Thymus (tissue), 11 donors: ENCODE measurements around the gene TNFSF10. TPM values are rescaled to one million over a fixed set of nuclear protein-coding genes. Genes with fewer than 3 reads are reported as not detected.

Source experiments
- DNase-seq, 9 donors: peaks; one replicate each; pipeline ENCODE4 v3.0.0-alpha.2; 2013; ENCODE audit warnings: low spot score in 9 of 9, low read depth in 6 of 9, missing footprints in 1 of 9
- H3K27ac ChIP-seq, 2 donors: one replicate each; pipeline ENCODE4 v1.5.1; 2013; ENCODE audit warnings: control low read depth in 1 of 2, low read depth in 1 of 2, low read length in 1 of 2, mild to moderate bottlenecking in 1 of 2, moderate library complexity in 1 of 2
- H3K27me3 ChIP-seq, 2 donors: one replicate each; pipeline ENCODE4 v1.5.1; 2013; ENCODE audit warnings: low read length in 1 of 2; ENCODE audit not compliant: control insufficient read depth in 2 of 2, insufficient read depth in 1 of 2
- H3K36me3 ChIP-seq, 2 donors: one replicate each; pipeline ENCODE4 v1.5.1; 2013; ENCODE audit warnings: low read length in 1 of 2, mild to moderate bottlenecking in 1 of 2, moderate library complexity in 1 of 2; ENCODE audit not compliant: control insufficient read depth in 2 of 2, insufficient read depth in 2 of 2
- H3K4me1 ChIP-seq, 2 donors: one replicate each; pipeline ENCODE4 v1.5.1; 2013; ENCODE audit warnings: low read length in 2 of 2; ENCODE audit not compliant: control insufficient read depth in 2 of 2, insufficient read depth in 2 of 2
- H3K4me3 ChIP-seq, 2 donors: one replicate each; pipeline ENCODE4 v1.5.1; 2013; ENCODE audit warnings: low read length in 2 of 2, control low read depth in 1 of 2, mild to moderate bottlenecking in 1 of 2
- H3K9me3 ChIP-seq, 2 donors: one replicate each; pipeline ENCODE4 v1.5.1; 2013; ENCODE audit warnings: low read length in 1 of 2, mild to moderate bottlenecking in 1 of 2; ENCODE audit not compliant: control insufficient read depth in 2 of 2, insufficient read depth in 1 of 2
- WGBS: extraction: QIAGEN DNeasy Blood & Tissue Kit; methylation state at CpG from one replicate; pipeline ENCODE4 v1.1.7; 2013; 5-methylcytosine and 5-hydroxymethylcytosine counted together
- polyA plus RNA-seq: library from polyadenylated mRNA; stranded (reverse); fragments of 200-250 nt; gene quantifications from one replicate; pipeline ENCODE4 v1.2.3, GENCODE V29; 2013
- total RNA-seq: library from RNA; stranded (reverse); fragments of 120-200 nt; gene quantifications from one replicate; pipeline ENCODE4 v1.2.4, GENCODE V29; 2013
- donor health status: healthy.

Gene TNFSF10
- total and polyA plus RNA-seq, 2 donors = 36.9 to 38.4 TPM

GRCh38 chr3:172560586-172560985, 37.4 kb upstream of the TNFSF10 start:
- no peak for DNase-seq
- no peaks in the 10 kb centered on the region for H3K27me3 ChIP-seq
- H3K4me1 ChIP-seq = peaks cover 0 to 2% of the 10 kb centered on the region in 2 donors
- WGBS = 97% methylated on average over 1 of the region's 1 CpG
- no peaks in the 10 kb centered on the region for H3K36me3 ChIP-seq
- no peak overlapping the region for H3K27ac ChIP-seq
- H3K4me3 ChIP-seq = no peak overlapping the region
- peaks cover 0 to 3% of the 10 kb centered on the region in 2 donors for H3K9me3 ChIP-seq

DNA sequence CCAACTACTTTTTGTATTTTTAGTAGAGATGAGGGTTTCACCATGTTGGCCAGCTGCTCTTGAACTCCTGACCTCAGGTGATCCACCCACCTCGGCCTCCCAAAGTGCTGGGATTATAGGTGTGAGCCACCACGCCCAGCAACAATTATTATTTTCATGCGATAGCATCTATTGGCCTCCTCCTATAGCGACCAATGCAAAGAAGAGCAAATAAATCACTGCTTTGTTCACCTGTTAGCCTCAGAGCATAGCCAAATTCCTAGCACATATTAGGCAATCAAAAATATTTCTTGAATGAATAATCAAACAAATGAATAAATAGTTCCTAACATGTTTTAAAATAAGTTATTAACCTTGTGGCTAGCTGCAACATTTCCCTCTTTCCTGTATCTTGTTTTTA, 36.8 kb upstream of the TNFSF10 start:
- Histone ChIP-seq H3K4me1 (peaks cover 0 to 2% of the 10 kb centered on the region in 2 donors), H3K9me3 (no peaks in the 10 kb centered on the region), H3K27ac (no peak overlapping the region), H3K27me3 (no peaks in the 10 kb centered on the region), H3K36me3 (no peaks in the 10 kb centered on the region), H3K4me3 (no peak overlapping the region)
- no peak for DNase-seq
- WGBS = 97% methylated on average over 4 of the region's 4 CpGs

GRCh38 chr3:172559020-172559419, 35.8 kb upstream of the TNFSF10 start:
- no peaks in the 10 kb centered on the region for H3K36me3 ChIP-seq
- H3K27me3 ChIP-seq = no peaks in the 10 kb centered on the region
- DNase-seq = no peak
- no peak overlapping the region for H3K27ac ChIP-seq
- no peaks in the 10 kb centered on the region for H3K9me3 ChIP-seq
- H3K4me1 ChIP-seq = peaks cover 0 to 2% of the 10 kb centered on the region in 2 donors
- WGBS = 76% methylated on average over 3 of the region's 3 CpGs
- no peak overlapping the region for H3K4me3 ChIP-seq

DNA sequence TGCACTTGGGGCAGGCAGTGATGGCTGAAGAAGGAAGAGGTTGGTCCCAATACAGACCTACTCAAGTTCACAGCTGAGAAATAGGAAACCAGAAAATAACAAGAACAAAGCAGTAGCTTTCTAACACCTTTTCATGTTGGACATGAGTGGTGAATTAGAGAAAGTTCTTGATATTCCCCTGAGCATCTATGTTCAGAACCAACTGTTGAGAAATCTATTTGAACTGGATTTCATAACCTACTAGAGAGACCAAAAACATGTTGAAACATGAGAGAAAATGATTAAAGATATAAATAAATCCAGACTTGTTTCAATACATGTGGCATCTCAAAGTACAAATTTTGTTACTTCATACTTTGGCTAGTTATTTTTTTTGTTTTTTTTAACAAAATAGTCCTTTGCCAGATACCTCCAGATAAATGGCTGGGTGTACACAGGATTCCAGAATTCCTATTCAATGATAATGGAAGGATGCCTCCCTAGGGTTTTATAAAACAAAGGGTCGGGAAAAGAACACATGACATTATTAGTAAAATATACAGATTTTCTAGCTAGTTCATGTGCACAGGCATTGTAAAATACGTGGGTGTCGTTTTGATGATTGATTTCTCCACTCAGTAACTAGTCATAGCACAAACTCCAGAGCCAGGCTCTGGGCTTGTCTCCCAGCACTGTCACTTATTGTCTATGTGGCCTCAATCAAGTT, 34.4 kb upstream of the TNFSF10 start:
- Histone ChIP-seq H3K27me3 (no peaks in the 10 kb centered on the region), H3K4me3 (no peak overlapping the region), H3K36me3 (no peaks in the 10 kb centered on the region), H3K27ac (peak overlapping the region in 1 of 2 donors; percentile 26), H3K9me3 (no peaks in the 10 kb centered on the region), H3K4me1 (peaks cover 0 to 2% of the 10 kb centered on the region in 2 donors)
- WGBS = 77% methylated on average over 3 of the region's 3 CpGs
- DNase-seq = no peak

GRCh38 chr3:172553526-172554252, 30.5 kb upstream of the TNFSF10 start:
- WGBS = 98% methylated on average over 6 of the region's 6 CpGs
- Histone ChIP-seq H3K27me3 (no peaks in the 10 kb centered on the region), H3K27ac (no peak overlapping the region), H3K9me3 (no peaks in the 10 kb centered on the region), H3K4me1 (peaks cover 0 to 5% of the 10 kb centered on the region in 2 donors), H3K4me3 (no peak overlapping the region), H3K36me3 (no peaks in the 10 kb centered on the region)
- no peak for DNase-seq

DNA sequence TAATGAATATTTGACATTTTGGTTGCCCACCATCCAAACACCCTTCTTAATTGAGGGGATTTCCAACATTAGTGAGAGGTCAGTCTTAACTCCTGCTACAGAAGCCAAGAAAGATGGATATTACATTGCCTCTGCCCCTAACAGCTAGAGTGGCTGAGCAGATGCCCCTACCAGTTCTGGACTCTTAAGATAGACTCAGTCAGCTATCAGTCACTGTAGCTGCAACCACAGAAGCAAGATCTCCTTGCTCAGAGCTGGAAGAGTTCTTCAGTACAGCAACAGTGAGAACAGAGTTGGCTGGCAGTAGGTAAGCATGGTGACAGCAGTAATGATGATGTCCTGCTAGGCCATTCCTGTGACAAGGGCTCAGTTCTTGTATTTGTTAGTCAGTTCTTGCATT, 29.4 kb upstream of the TNFSF10 start:
- Histone ChIP-seq H3K36me3 (no peaks in the 10 kb centered on the region), H3K27me3 (no peaks in the 10 kb centered on the region), H3K9me3 (no peaks in the 10 kb centered on the region), H3K27ac (no peak overlapping the region), H3K4me3 (no peak overlapping the region), H3K4me1 (peaks cover 0 to 5% of the 10 kb centered on the region in 2 donors)
- DNase-seq = no peak

DNA sequence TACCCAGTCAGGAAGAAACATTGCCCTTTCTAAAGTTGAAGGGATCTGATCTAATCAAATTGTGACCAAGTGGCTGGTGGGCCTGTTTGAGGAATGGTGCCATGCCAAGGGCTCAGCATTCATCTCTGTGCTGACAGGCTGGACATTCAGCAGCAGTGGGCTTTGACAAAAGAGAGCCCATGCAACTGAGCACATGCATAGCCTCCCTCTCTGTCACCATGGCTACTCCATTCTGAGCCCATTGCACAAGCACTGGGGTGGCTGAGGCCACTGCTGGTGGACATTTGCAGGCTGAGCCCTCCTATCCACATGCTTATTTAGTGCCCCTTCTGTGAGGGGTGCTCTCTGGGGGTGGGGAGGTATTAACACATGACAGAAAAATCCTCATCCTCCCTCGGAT, 28.6 kb upstream of the TNFSF10 start:
- no peak overlapping the region for H3K27ac ChIP-seq
- DNase-seq = no peak

GRCh38 chr3:172550347-172550943, 27.2 kb upstream of the TNFSF10 start:
- no peak overlapping the region for H3K27ac ChIP-seq
- DNase-seq = peak in 1 of 9 donors; percentile 38
- no peaks in the 10 kb centered on the region for H3K27me3 ChIP-seq
- no peaks in the 10 kb centered on the region for H3K36me3 ChIP-seq
- WGBS = 71% methylated on average over 6 of the region's 6 CpGs
- H3K9me3 ChIP-seq = no peaks in the 10 kb centered on the region
- H3K4me3 ChIP-seq = no peak overlapping the region
- peaks cover 0 to 9% of the 10 kb centered on the region in 2 donors for H3K4me1 ChIP-seq

More for the DNA sequence above, 28.6 kb upstream of the TNFSF10 start:
- 95% methylated on average over 1 of the region's 1 CpG for WGBS
- Histone ChIP-seq H3K36me3 (no peaks in the 10 kb centered on the region), H3K4me1 (peaks cover 0 to 5% of the 10 kb centered on the region in 2 donors), H3K27me3 (no peaks in the 10 kb centered on the region), H3K9me3 (no peaks in the 10 kb centered on the region), H3K4me3 (no peak overlapping the region)

DNA sequence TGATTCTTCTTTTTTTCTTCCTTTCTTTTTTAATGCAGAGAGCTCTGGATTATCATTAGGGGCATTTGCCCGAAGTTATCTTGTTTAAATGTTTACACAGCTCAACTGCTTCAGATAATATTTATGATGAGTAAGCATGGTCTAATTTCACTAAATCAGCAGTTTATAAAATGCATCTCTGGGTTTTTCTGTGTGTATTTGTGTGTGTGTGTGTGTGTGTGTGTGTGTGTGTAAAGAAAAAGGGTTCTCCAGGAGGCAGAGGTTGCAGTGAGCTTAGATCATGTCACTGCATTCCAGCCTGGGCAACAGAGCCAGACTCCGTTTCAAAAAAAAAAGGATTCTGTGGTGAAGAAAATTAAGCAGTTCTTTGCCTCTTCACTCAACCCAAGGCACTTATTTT, 25.9 kb upstream of the TNFSF10 start:
- no peaks in the 10 kb centered on the region for H3K27me3 ChIP-seq
- H3K4me1 ChIP-seq = peaks cover 0 to 9% of the 10 kb centered on the region in 2 donors
- 93% methylated on average over 2 of the region's 2 CpGs for WGBS
- no peak for DNase-seq
- no peaks in the 10 kb centered on the region for H3K9me3 ChIP-seq
- H3K4me3 ChIP-seq = no peak overlapping the region
- no peaks in the 10 kb centered on the region for H3K36me3 ChIP-seq
- H3K27ac ChIP-seq = no peak overlapping the region
